Activated CD4-positive, alpha-beta T cell treated with anti-CD3 and anti-CD28 coated beads for 24 hours (primary cell): ENCODE results near the gene SAMD5.

Experiments
- DNase-seq, 2 donors: peaks; one replicate each; pipeline ENCODE4 v3.0.0-alpha.2; 2020; ENCODE audit warnings: low read depth in 2 of 2

The SAMD5 gene

GRCh38 chr6:147618927-147619326 is 110.4 kb downstream of the SAMD5 start:
- DNase-seq: no peak
